A549 (cell line): ENCODE data around the gene OTUB2. TPM values are rescaled to one million over a fixed set of nuclear protein-coding genes. Genes with fewer than 3 reads are reported as not detected.

Experiments
- ATAC-seq, 2 experiments: fragments of 200-7000 bp in 1 of 2; fragments of >200 bp in 1 of 2; cut with Nextera tagmentation in 1 of 2; cut with Tn5 transposase in 1 of 2; 3 replicates each; pipeline versions ENCODE4 v1.8.0 to v1.9.1; 2018 to 2020; ENCODE audit warnings: mild to moderate bottlenecking in 1 of 2, moderate library complexity in 1 of 2
- CTCF ChIA-PET: fragments of 300-600 bp; sonication (Branson Sonifier 250); formaldehyde crosslinking; extraction: SDS; loops from one replicate; lab custom pipeline; 2021; ENCODE audit warnings: antibody characterized with exemption, inconsistent platforms; lab: Yijun Ruan, JAX
- POLR2A ChIA-PET: fragments of 350-600 bp; formaldehyde crosslinking; extraction: SDS; loops from one replicate; lab custom pipeline; 2021; ENCODE audit warnings: antibody characterized with exemption, inconsistent platforms; lab: Yijun Ruan, JAX
- DNase-seq, 2 experiments: peaks; one replicate each; pipeline versions ENCODE4 v3.0.0 to v3.0.0-alpha.2; 2011 to 2016; ENCODE audit warnings: low read depth in 1 of 2, low spot score in 1 of 2
- FAIRE-seq: peaks from 2 replicates; lab custom pipeline; 2011; peaks lifted over from hg19 to GRCh38; lab: Jason Lieb, UNC
- H3K27ac ChIP-seq, 2 experiments: fragments of >200 bp; sonication (Bioruptor Twin); formaldehyde crosslinking; 3 replicates each; pipeline ENCODE4 v1.5.1; 2016 to 2017
- H3K4me1 ChIP-seq: fragments of >200 bp; sonication (Bioruptor Twin); formaldehyde crosslinking; 3 replicates; pipeline ENCODE4 v1.6.1; 2016
- H3K4me2 ChIP-seq: fragments of >200 bp; sonication (Bioruptor Twin); formaldehyde crosslinking; 3 replicates; pipeline ENCODE4 v1.6.1; 2016
- H3K4me3 ChIP-seq: fragments of >200 bp; sonication (Bioruptor Twin); formaldehyde crosslinking; 3 replicates; pipeline ENCODE4 v1.5.1; 2016
- H3K9me3 ChIP-seq: fragments of >200 bp; sonication (Bioruptor Twin); formaldehyde crosslinking; 3 replicates; pipeline ENCODE4 v1.6.1; 2016
- ATOH8 ChIP-seq: fragments of 250-450 bp; sonication (Bioruptor Pico); IDR thresholded peaks from 2 replicates; pipeline ENCODE4 v1.5.0; 2020; ENCODE audit warnings: low read depth, mild to moderate bottlenecking, moderate library complexity
- BHLHE40 ChIP-seq: IDR thresholded peaks from 2 replicates; pipeline ENCODE4 v1.6.1; 2012; ENCODE audit warnings: low read depth, low read length, inconsistent platforms
- CBX8 ChIP-seq: fragments of 200-600 bp; sonication (generic); IDR thresholded peaks from 2 replicates; pipeline ENCODE4 v1.6.1; 2016
- EHMT2 ChIP-seq: fragments of 200-600 bp; sonication (generic); IDR thresholded peaks from 2 replicates; pipeline ENCODE4 v1.6.1; 2016; ENCODE audit warnings: antibody characterized with exemption, low read depth, mild to moderate bottlenecking, moderate library complexity
- ESRRA ChIP-seq: fragments of 150-350 bp; IDR thresholded peaks from 2 replicates; pipeline ENCODE4 v1.6.1; 2014; ENCODE audit warnings: mild to moderate bottlenecking, low read length, borderline replicate concordance
- FOXS1 ChIP-seq: fragments of 250-450 bp; sonication (Bioruptor Pico); IDR thresholded peaks from 2 replicates; pipeline ENCODE4 v1.5.0; 2020; ENCODE audit warnings: mild to moderate bottlenecking, moderate library complexity
- GATA3 ChIP-seq: IDR thresholded peaks from 2 replicates; pipeline ENCODE4 v1.6.1; 2012; ENCODE audit warnings: borderline replicate concordance
- HOXB13 ChIP-seq: fragments of 250-450 bp; sonication (Bioruptor Pico); IDR thresholded peaks from 2 replicates; pipeline ENCODE4 v1.5.0; 2020; ENCODE audit warnings: low read depth, mild to moderate bottlenecking, moderate library complexity
- KDM1A ChIP-seq: fragments of 200-600 bp; sonication (generic); IDR thresholded peaks from 2 replicates; pipeline ENCODE4 v1.6.1; 2016; ENCODE audit warnings: low read depth, mild to moderate bottlenecking
- KDM5A ChIP-seq: fragments of 200-600 bp; sonication (generic); IDR thresholded peaks from 2 replicates; pipeline ENCODE4 v1.6.1; 2016; ENCODE audit warnings: antibody characterized with exemption, mild to moderate bottlenecking
- MAFK ChIP-seq: fragments of 450-650 bp; IDR thresholded peaks from 2 replicates; pipeline ENCODE4 v1.6.1; 2014; ENCODE audit not compliant: partially characterized antibody
- NPAS2 ChIP-seq: fragments of 250-450 bp; sonication (Bioruptor Pico); IDR thresholded peaks from 2 replicates; pipeline ENCODE4 v1.8.0; 2022; ENCODE audit warnings: mild to moderate bottlenecking, moderate library complexity, borderline replicate concordance
- PBX3 ChIP-seq: IDR thresholded peaks from 2 replicates; pipeline ENCODE4 v1.6.1; 2012
- RCOR1 ChIP-seq: fragments of 150-350 bp; IDR thresholded peaks from 2 replicates; pipeline ENCODE4 v1.6.1; 2014; ENCODE audit warnings: antibody characterized with exemption, low read length, low read depth
- SMC3 ChIP-seq: fragments of >200 bp; sonication (Bioruptor Twin); formaldehyde crosslinking; IDR thresholded peaks from 3 replicates; pipeline ENCODE4 v1.6.1; 2018; ENCODE audit warnings: inconsistent platforms
- SREBF2 ChIP-seq: fragments of 450-650 bp; IDR thresholded peaks from 2 replicates; pipeline ENCODE4 v1.6.1; 2014; ENCODE audit warnings: mild to moderate bottlenecking, moderate library complexity
- TP53 ChIP-seq: fragments of 250-450 bp; sonication (Bioruptor Pico); IDR thresholded peaks from 2 replicates; pipeline ENCODE4 v1.5.0; 2021; ENCODE audit warnings: mild to moderate bottlenecking, moderate library complexity
- ZNF302 ChIP-seq: fragments of 250-450 bp; sonication (Bioruptor Pico); IDR thresholded peaks from 2 replicates; pipeline ENCODE4 v1.9.0; 2021; ENCODE audit warnings: inconsistent platforms, mild to moderate bottlenecking, moderate library complexity
- WGBS: methylation state at CpG from one replicate; pipeline ENCODE4 v1.1.6; 2017; ENCODE audit errors: missing lambda C conversion rate; 5-methylcytosine and 5-hydroxymethylcytosine counted together
- polyA plus RNA-seq, 4 experiments: library from polyadenylated mRNA; depleted of rRNA in 3 of 4; stranded (reverse); fragments of >200 nt; fragmentation: RNase III in 1 of 4; extraction: RNeasy Plus Mini Kit Qiagen cat#74134 plus additional on column Dnase treatment in 1 of 4; gene quantifications; 2 replicates in 3 of 4; 3 replicates in 1 of 4; pipeline ENCODE4 v1.2.3, GENCODE V29; 2011 to 2017
- TF ChIP-seq, protein P1 (sequence below): fragments of 200-600 bp; sonication (generic); IDR thresholded peaks from 2 replicates; pipeline ENCODE4 v1.6.1; 2016; ENCODE audit warnings: antibody characterized with exemption, mild to moderate bottlenecking, moderate library complexity

The OTUB2 gene
- polyA plus RNA-seq, 2 of the 4 experiments (the other 2 are of a cell fraction): 1.2 to 2.5 TPM

GRCh38 chr14:94089479-94089878 lies 63.3 kb downstream of the OTUB2 start:
- ChIA-PET CTCF (interaction anchor here (1.2 to 1.3 kb wide), 3 partner anchors 10 to 47 kb away, joined by 3 to 5 read pairs (median 3); partner anchors contain the start of gene IFI27), POLR2A (no interaction called here)
- no peak overlapping the region for H3K27ac ChIP-seq
- ATAC-seq: no peak
- no peak for FAIRE-seq
- no peaks in the 10 kb centered on the region for H3K9me3 ChIP-seq
- no peak overlapping the region for H3K4me3 ChIP-seq
- no peak overlapping the region for H3K4me2 ChIP-seq
- DNase-seq: no peak
- H3K4me1 ChIP-seq: no peaks in the 10 kb centered on the region
- WGBS: 71% methylated on average over 4 of the region's 4 CpGs
- TF ChIP-seq ATOH8 (0 out of 2 replicates have a peak, but pooled peaks have one; percentile 25), GATA3 (no peak), PBX3 (no peak), ESRRA (no peak)
- TF ChIP-seq, protein P1, sequence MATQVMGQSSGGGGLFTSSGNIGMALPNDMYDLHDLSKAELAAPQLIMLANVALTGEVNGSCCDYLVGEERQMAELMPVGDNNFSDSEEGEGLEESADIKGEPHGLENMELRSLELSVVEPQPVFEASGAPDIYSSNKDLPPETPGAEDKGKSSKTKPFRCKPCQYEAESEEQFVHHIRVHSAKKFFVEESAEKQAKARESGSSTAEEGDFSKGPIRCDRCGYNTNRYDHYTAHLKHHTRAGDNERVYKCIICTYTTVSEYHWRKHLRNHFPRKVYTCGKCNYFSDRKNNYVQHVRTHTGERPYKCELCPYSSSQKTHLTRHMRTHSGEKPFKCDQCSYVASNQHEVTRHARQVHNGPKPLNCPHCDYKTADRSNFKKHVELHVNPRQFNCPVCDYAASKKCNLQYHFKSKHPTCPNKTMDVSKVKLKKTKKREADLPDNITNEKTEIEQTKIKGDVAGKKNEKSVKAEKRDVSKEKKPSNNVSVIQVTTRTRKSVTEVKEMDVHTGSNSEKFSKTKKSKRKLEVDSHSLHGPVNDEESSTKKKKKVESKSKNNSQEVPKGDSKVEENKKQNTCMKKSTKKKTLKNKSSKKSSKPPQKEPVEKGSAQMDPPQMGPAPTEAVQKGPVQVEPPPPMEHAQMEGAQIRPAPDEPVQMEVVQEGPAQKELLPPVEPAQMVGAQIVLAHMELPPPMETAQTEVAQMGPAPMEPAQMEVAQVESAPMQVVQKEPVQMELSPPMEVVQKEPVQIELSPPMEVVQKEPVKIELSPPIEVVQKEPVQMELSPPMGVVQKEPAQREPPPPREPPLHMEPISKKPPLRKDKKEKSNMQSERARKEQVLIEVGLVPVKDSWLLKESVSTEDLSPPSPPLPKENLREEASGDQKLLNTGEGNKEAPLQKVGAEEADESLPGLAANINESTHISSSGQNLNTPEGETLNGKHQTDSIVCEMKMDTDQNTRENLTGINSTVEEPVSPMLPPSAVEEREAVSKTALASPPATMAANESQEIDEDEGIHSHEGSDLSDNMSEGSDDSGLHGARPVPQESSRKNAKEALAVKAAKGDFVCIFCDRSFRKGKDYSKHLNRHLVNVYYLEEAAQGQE: no peak

DNA sequence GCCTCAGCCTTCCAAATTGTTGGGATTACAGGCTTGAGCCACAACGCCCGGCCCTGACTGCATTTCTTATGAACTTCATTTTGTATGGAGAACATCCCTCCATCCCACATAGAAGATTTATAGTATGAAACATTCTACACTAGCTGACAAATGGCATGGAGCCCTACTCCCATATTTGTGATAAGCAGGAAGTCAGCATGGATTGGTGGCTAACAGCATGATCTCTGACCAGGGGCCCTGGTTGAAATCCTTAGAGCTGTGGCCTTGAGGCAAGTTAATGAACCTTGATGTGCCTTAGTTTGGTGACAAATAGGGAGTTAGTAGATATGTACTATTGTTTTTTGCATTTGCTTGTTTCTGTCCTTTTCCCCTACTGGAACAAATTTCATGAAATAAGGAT lies 67.3 kb downstream of the OTUB2 start:
- 100% methylated on average over 2 of the region's 2 CpGs for WGBS
- no peak overlapping the region for H3K4me2 ChIP-seq
- ChIA-PET CTCF (no interaction called here), POLR2A (no interaction called here)
- ATAC-seq (no peak), FAIRE-seq (no peak), DNase-seq (no peak)
- H3K27ac ChIP-seq: no peak overlapping the region
- TF ChIP-seq SMC3 (no peak), HOXB13 (no peak), CBX8 (no peak), SREBF2 (no peak), ESRRA (no peak), MAFK (no peak), EHMT2 (no peak), ATOH8 (no peak), BHLHE40 (no peak), KDM5A (no peak), TP53 (CRISPR knock-in tag) (no peak), KDM1A (no peak), FOXS1 (CRISPR knock-in tag) (no peak), ZNF302 (no peak), NPAS2 (CRISPR knock-in tag) (no peak), RCOR1 (no peak)
- H3K4me3 ChIP-seq: no peak overlapping the region
- H3K4me1 ChIP-seq: no peaks in the 10 kb centered on the region
- no peaks in the 10 kb centered on the region for H3K9me3 ChIP-seq
